Measurements from ENCODE around the gene MIPOL1. TPM values are rescaled to one million over a fixed set of nuclear protein-coding genes. Genes with fewer than 3 reads are reported as not detected.

The MIPOL1 gene
- total and polyA plus RNA-seq, 7 donors, result 0.77 to 5.6 (median 5.1) TPM

DNA sequence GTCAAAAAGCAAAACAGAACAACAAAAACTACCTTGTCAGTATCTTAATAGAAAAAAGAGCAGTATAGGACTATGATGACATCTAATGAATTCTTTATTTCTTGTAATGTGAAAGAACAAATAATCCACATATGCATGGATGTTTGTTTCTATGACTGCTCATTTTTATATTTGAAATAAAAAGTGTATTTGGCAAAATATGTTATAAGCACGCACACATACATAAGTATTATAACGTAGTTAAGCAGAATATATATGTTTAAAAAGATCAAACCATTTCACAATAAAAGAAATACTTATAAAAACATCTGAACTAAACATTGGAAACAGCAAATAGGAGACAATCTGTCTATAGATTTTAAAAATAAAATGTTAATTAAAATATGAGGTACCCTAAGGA, 74.8 kb downstream of the MIPOL1 start:
- TF ChIP-seq, protein P1, sequence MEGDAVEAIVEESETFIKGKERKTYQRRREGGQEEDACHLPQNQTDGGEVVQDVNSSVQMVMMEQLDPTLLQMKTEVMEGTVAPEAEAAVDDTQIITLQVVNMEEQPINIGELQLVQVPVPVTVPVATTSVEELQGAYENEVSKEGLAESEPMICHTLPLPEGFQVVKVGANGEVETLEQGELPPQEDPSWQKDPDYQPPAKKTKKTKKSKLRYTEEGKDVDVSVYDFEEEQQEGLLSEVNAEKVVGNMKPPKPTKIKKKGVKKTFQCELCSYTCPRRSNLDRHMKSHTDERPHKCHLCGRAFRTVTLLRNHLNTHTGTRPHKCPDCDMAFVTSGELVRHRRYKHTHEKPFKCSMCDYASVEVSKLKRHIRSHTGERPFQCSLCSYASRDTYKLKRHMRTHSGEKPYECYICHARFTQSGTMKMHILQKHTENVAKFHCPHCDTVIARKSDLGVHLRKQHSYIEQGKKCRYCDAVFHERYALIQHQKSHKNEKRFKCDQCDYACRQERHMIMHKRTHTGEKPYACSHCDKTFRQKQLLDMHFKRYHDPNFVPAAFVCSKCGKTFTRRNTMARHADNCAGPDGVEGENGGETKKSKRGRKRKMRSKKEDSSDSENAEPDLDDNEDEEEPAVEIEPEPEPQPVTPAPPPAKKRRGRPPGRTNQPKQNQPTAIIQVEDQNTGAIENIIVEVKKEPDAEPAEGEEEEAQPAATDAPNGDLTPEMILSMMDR (IDR thresholded peaks at IDR 0.05), result no peak
- Histone ChIP-seq H3K9me3 (no peaks in the 10 kb centered on the region), H3K36me3 (ENCODE audit: insufficient read depth in 1 of 2, low read depth in 1 of 2) (peaks cover 0 to 10% of the 10 kb centered on the region in 2 donors), H3K27me3 (ENCODE audit: insufficient read depth in 3 of 3, low read length in 2 of 3) (no peaks in the 10 kb centered on the region), H3K4me1 (no peaks in the 10 kb centered on the region), H3K4me3 (no peak overlapping the region), H3K27ac (no peak overlapping the region)
- intact Hi-C loops (cut with DNase I), result no loop called here
- DNase-seq, result no peak
- no peak for ATAC-seq
- 93 to 99% (median 98%) methylated on average over 2 of the region's 2 CpGs for WGBS, 3 donors

DNA sequence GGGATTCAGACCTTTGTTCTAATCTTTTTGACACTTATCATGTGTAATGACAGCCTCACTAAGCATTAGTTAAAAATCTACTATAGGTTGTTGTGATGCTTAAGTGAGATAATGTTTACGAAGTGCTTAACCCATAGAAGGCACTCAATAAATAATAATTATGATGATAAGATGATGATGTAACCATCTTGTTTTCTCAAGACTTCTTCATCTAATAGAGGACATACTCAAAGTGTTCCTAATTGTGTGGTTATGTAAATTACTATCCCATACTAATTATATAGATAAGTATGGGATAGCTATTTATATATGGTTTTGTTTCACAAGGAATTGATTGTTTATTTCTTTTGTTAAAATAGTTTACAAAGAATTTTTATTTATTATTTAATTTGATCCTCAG, 76.9 kb downstream of the MIPOL1 start:
- no peak for DNase-seq
- peaks cover 0 to 4% of the 10 kb centered on the region in 2 donors for H3K36me3 ChIP-seq (ENCODE audit: insufficient read depth in 1 of 2, low read depth in 1 of 2)
- TF ChIP-seq, protein P1 (IDR thresholded peaks at IDR 0.05), result no peak
- no peak for ATAC-seq
- no peak overlapping the region for H3K27ac ChIP-seq
- intact Hi-C loops (cut with DNase I), result no loop called here
- no peaks in the 10 kb centered on the region for H3K9me3 ChIP-seq
- no peaks in the 10 kb centered on the region for H3K4me1 ChIP-seq
- no peak overlapping the region for H3K4me3 ChIP-seq
- 91 to 97% (median 96%) methylated on average over 1 of the region's 1 CpG for WGBS, 3 donors
- H3K27me3 ChIP-seq (ENCODE audit: insufficient read depth in 3 of 3, low read length in 2 of 3), result no peaks in the 10 kb centered on the region

DNA sequence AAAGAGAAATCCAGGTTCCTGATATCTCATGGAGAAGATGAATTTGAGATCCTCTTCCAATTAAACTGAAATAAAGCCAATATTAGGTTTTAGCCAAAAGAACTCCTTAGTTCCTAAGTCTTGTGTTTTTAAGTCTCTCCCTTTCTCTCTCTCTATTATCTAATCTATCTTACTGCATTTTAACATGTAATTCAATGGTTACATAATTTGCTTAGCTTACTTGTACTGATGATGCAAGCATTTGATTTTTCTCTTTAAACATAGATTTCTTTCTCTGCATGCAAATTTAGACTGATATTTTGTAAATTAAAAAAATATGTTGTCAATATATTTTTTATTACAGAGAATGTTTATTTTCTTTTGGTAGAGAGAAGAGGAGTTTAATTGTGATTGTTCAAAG, 78.2 kb downstream of the MIPOL1 start:
- no peak for DNase-seq
- H3K4me3 ChIP-seq, result no peak overlapping the region
- ATAC-seq, result no peak
- no peaks in the 10 kb centered on the region for H3K9me3 ChIP-seq
- no peaks in the 10 kb centered on the region for H3K4me1 ChIP-seq
- no peaks in the 10 kb centered on the region for H3K36me3 ChIP-seq (ENCODE audit: insufficient read depth in 1 of 2, low read depth in 1 of 2)
- intact Hi-C loops (cut with DNase I), result no loop called here
- no peaks in the 10 kb centered on the region for H3K27me3 ChIP-seq (ENCODE audit: insufficient read depth in 3 of 3, low read length in 2 of 3)
- no peak overlapping the region for H3K27ac ChIP-seq
- TF ChIP-seq, protein P1 (IDR thresholded peaks at IDR 0.05), result no peak

DNA sequence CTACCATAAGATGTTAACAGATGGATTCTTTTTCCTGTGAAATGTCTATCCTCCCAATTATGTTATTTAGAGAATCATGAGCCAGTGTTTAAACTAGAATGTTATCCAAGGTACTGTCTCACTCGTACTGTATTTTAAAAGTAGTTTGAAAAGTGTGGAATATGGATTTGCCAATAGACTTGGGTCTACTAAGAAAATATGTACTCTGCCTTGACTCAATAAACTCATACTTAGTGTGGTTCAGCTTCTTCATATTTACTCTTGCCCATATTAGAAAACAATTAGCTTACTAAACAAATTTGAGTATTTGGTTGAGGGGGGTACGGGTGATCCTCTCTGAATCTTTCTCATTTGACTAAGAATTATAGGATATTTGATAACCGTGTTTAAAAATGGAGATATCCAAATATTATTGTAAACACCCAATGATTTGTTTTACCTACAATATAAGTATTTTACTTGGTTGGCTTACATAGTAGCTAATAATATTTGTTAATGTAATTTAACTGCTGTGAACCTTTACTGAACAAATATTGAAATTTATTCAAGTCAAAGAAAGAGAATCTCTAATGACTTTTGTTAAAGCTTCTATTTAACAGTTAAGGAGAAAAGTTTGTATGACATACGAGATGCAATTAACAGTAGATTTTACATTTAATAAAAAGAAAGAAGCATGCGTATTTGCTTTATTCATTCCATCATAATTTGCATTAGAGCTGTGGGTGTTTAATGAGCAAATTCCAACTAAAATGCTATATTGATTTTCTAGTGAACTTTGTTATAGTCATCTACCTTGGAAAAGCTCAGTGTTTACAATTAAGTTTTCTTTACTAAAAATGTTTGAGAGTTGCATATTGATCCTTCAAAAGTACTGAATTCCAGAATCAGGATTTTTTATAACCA, 81.2 kb downstream of the MIPOL1 start:
- Histone ChIP-seq H3K27ac (no peak overlapping the region), H3K9me3 (no peaks in the 10 kb centered on the region), H3K36me3 (ENCODE audit: insufficient read depth in 1 of 2, low read depth in 1 of 2) (no peaks in the 10 kb centered on the region), H3K4me3 (no peak overlapping the region), H3K4me1 (no peaks in the 10 kb centered on the region), H3K27me3 (ENCODE audit: insufficient read depth in 3 of 3, low read length in 2 of 3) (no peaks in the 10 kb centered on the region)
- DNase-seq, result no peak
- WGBS, 3 donors, result 91 to 96% (median 91%) methylated on average over 5 of the region's 5 CpGs
- TF ChIP-seq, protein P1 (IDR thresholded peaks at IDR 0.05), result no peak
- ATAC-seq, result no peak
- intact Hi-C loops (cut with DNase I), result no loop called here

All from psoas muscle (tissue), 8 donors.